COR-L47 (cell line): ENCODE results near the gene DNAH12.
A peak's percentile ranks its signal among the peaks of the same experiment; 100 is the strongest.
"Not testable (repeated sequence)": the region's sequence is repeated elsewhere in the genome, so short reads cannot be mapped to it uniquely, and the experiment has no call there.

Source experiments
- DNase-seq: peaks from one replicate; lab custom pipeline; 2025; lab: John Stamatoyannopoulos, UW

DNAH12 gene

GRCh38 chr3:57402675-57403074 is 141.5 kb downstream of the DNAH12 start:
- no peak for DNase-seq

GRCh38 chr3:57397175-57398026 is 146.7 kb downstream of the DNAH12 start:
- DNase-seq = peak; percentile 11

- DNase-seq = no peak
Observed at GRCh38 chr3:57393977-57394376, 150.2 kb downstream of the DNAH12 start.

- DNase-seq = no peak
Observed at GRCh38 chr3:57391767-57392166, 152.4 kb downstream of the DNAH12 start.

- no peak for DNase-seq
Observed at GRCh38 chr3:57389271-57389670, 154.9 kb downstream of the DNAH12 start.

- no peak for DNase-seq
Observed at GRCh38 chr3:57386307-57386706, 157.8 kb downstream of the DNAH12 start.

GRCh38 chr3:57385498-57385897 is 158.6 kb downstream of the DNAH12 start:
- DNase-seq = no peak

GRCh38 chr3:57383838-57384237 is 160.3 kb downstream of the DNAH12 start:
- DNase-seq = no peak

GRCh38 chr3:57383406-57383805 is 160.7 kb downstream of the DNAH12 start:
- DNase-seq = no peak

GRCh38 chr3:57382933-57383332 is 161.2 kb downstream of the DNAH12 start:
- no peak for DNase-seq

GRCh38 chr3:57370341-57370740 is 173.8 kb downstream of the DNAH12 start:
- DNase-seq = no peak

GRCh38 chr3:57365089-57365488 is 179.1 kb downstream of the DNAH12 start:
- DNase-seq = not testable (repeated sequence)

GRCh38 chr3:57356275-57356674 is 187.9 kb downstream of the DNAH12 start:
- not testable (repeated sequence) for DNase-seq

GRCh38 chr3:57354768-57355167 is 189.4 kb downstream of the DNAH12 start:
- DNase-seq = no peak

GRCh38 chr3:57350271-57350670 is 193.9 kb downstream of the DNAH12 start:
- no peak for DNase-seq

GRCh38 chr3:57339071-57339642 is 205.0 kb downstream of the DNAH12 start:
- DNase-seq = not testable (repeated sequence)

GRCh38 chr3:57338272-57339070 is 205.7 kb downstream of the DNAH12 start:
- not testable (repeated sequence) for DNase-seq

GRCh38 chr3:57335283-57335938 is 208.7 kb downstream of the DNAH12 start:
- no peak for DNase-seq

GRCh38 chr3:57331078-57331610 is 213.0 kb downstream of the DNAH12 start:
- peak; percentile 47 for DNase-seq

- DNase-seq = not testable (repeated sequence)
Observed at GRCh38 chr3:57326498-57326897, 217.6 kb downstream of the DNAH12 start.

- no peak for DNase-seq
Observed at GRCh38 chr3:57314204-57314603, 229.9 kb downstream of the DNAH12 start.
